ENCODE data around the gene PICALM. TPM values are rescaled to one million over a fixed set of nuclear protein-coding genes. Genes with fewer than 3 reads are reported as not detected.

PICALM gene
- total and polyA plus RNA-seq, 2 donors (not counting 1 experiment from before 2014, with no cell fraction given), result 48.4 to 165 TPM

DNA sequence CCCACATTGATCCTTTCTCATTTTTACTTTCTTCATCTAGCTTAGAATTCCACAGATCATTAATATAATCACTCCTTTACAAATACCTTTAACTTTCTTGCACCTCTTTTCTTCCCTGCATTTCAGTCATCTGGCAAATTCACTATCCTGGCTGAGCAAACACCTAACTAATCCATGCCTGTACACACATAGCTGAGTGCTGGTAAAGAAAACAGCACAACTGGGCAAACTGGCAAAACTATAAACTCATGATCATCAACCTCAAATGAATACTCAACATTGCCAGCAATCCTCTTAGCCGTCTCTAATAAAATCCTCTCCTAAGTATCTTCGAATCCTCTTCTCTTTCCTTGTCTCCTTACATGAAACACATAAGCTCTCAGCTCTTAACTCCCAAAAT is 52.4 kb downstream of the PICALM start:
- H3K9me3 Mint-ChIP-seq (ENCODE audit: insufficient read depth), result no peaks in the 10 kb centered on the region

DNA sequence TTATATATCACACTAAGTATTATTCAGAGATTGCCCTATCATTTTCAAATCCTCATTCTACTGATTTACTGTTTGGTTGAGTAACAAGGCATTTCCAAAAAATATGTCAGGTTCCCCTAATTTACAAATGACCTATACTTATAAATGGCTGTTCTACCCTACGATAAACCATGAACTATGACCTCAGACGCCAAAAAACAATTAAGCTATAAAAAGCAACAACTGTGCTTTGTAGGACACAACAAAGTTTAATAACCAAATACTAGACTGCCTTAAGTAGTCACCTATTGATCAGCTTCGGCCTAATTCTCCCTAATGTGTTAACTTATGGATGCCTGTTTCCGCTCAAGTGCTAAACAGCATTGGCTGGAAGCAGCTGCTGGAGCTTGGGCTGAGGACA is 53.2 kb downstream of the PICALM start:
- TF ChIP-seq EZH2 (IDR thresholded peaks at IDR 0.05; ENCODE audit: borderline replicate concordance, insufficient read depth, low read depth, low read length, poor library complexity, severe bottlenecking), result no peak
- TF ChIP-seq, protein P1, sequence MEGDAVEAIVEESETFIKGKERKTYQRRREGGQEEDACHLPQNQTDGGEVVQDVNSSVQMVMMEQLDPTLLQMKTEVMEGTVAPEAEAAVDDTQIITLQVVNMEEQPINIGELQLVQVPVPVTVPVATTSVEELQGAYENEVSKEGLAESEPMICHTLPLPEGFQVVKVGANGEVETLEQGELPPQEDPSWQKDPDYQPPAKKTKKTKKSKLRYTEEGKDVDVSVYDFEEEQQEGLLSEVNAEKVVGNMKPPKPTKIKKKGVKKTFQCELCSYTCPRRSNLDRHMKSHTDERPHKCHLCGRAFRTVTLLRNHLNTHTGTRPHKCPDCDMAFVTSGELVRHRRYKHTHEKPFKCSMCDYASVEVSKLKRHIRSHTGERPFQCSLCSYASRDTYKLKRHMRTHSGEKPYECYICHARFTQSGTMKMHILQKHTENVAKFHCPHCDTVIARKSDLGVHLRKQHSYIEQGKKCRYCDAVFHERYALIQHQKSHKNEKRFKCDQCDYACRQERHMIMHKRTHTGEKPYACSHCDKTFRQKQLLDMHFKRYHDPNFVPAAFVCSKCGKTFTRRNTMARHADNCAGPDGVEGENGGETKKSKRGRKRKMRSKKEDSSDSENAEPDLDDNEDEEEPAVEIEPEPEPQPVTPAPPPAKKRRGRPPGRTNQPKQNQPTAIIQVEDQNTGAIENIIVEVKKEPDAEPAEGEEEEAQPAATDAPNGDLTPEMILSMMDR (IDR thresholded peaks at IDR 0.05), result no peak
- peaks cover 8% of the 10 kb centered on the region for H3K4me1 Mint-ChIP-seq
- Histone ChIP-seq H3K4me2 (replicated peaks; ENCODE audit: low read depth, low read length, poor library complexity, severe bottlenecking) (no peak overlapping the region), H3K9me3 (ENCODE audit: control extremely low read depth in 1 of 3, control insufficient read depth in 2 of 3, insufficient read depth in 1 of 3, low read length in 2 of 3) (no peaks in the 10 kb centered on the region), H3K4me3 (ENCODE audit: control extremely low read depth in 1 of 5, extremely low read depth in 1 of 5, insufficient read depth in 1 of 5, low read depth in 2 of 5, low read length in 4 of 5) (no peak overlapping the region), H4K20me1 (ENCODE audit: control insufficient read depth, insufficient read depth, low read length, poor library complexity, severe bottlenecking) (peaks cover 16% of the 10 kb centered on the region), H3K36me3 (replicated peaks in 1 of 2; ENCODE audit: control extremely low read depth in 1 of 2, control insufficient read depth in 1 of 2, extremely low read depth in 1 of 2, insufficient read depth in 2 of 2, low read length in 1 of 2) (peaks cover 4 to 36% of the 10 kb centered on the region in 2 experiments), H3K79me2 (ENCODE audit: control insufficient read depth, insufficient read depth, low read length) (peaks cover 31% of the 10 kb centered on the region), H3K27me3 (replicated peaks in 1 of 4; ENCODE audit: control extremely low read depth in 1 of 4, control insufficient read depth in 3 of 4, insufficient read depth in 4 of 4, low read length in 3 of 4) (no peaks in the 10 kb centered on the region), H3K27ac (ENCODE audit: low read length in 2 of 2) (no peak overlapping the region), H3K9ac (ENCODE audit: low read length) (no peak overlapping the region), H2AFZ (ENCODE audit: insufficient read depth, low read depth, low read length, poor library complexity, severe bottlenecking) (no peak overlapping the region), H3K4me1 (ENCODE audit: control insufficient read depth in 2 of 2, insufficient read depth in 2 of 2, low read length in 2 of 2) (no peaks in the 10 kb centered on the region)
- 95% methylated on average over 4 of the region's 4 CpGs for WGBS (ENCODE audit: insufficient coverage)
- H3K9me3 Mint-ChIP-seq (ENCODE audit: insufficient read depth), result no peaks in the 10 kb centered on the region
- no peak overlapping the region for H3K4me3 Mint-ChIP-seq
- H3K27me3 Mint-ChIP-seq, result no peaks in the 10 kb centered on the region
- CTCF ChIA-PET, result interaction anchor here (1.2 to 2.2 kb wide), 5 partner anchors 14 to 203 kb away, joined by 3 to 9 read pairs (median 4); no protein-coding TSS in a partner anchor
- peak overlapping the region; percentile 39 for H3K27ac Mint-ChIP-seq
- ATAC-seq (ENCODE audit: low read depth), result no peak
- no peak for DNase-seq
- intact Hi-C loops (cut with micrococcal nuclease), result loop anchor here (5.0 kb wide), 1 partner anchor 33 kb away; no protein-coding TSS in a partner anchor
- POLR2A ChIA-PET, result no interaction called here

More for the DNA sequence above, 52.4 kb downstream of the PICALM start:
- H3K4me2 ChIP-seq (replicated peaks; ENCODE audit: low read depth, low read length, poor library complexity, severe bottlenecking), result no peak overlapping the region
- CTCF ChIA-PET, result interaction anchor here (1.2 to 2.2 kb wide), 5 partner anchors 13 to 202 kb away, joined by 3 to 9 read pairs (median 4); partner anchors contain the start of gene CCDC83
- H3K27me3 ChIP-seq (replicated peaks in 1 of 4; ENCODE audit: control extremely low read depth in 1 of 4, control insufficient read depth in 3 of 4, insufficient read depth in 4 of 4, low read length in 3 of 4), result no peaks in the 10 kb centered on the region
- TF ChIP-seq EZH2 (IDR thresholded peaks at IDR 0.05; ENCODE audit: borderline replicate concordance, insufficient read depth, low read depth, low read length, poor library complexity, severe bottlenecking), result no peak
- TF ChIP-seq, protein P1 (IDR thresholded peaks at IDR 0.05), result no peak
- H3K4me1 ChIP-seq (ENCODE audit: control insufficient read depth in 2 of 2, insufficient read depth in 2 of 2, low read length in 2 of 2), result no peaks in the 10 kb centered on the region
- H4K20me1 ChIP-seq (ENCODE audit: control insufficient read depth, insufficient read depth, low read length, poor library complexity, severe bottlenecking), result peaks cover 16% of the 10 kb centered on the region
- H3K4me3 ChIP-seq (ENCODE audit: control extremely low read depth in 1 of 5, extremely low read depth in 1 of 5, insufficient read depth in 1 of 5, low read depth in 2 of 5, low read length in 4 of 5), result no peak overlapping the region
- POLR2A ChIA-PET, result no interaction called here
- H3K36me3 ChIP-seq (replicated peaks in 1 of 2; ENCODE audit: control extremely low read depth in 1 of 2, control insufficient read depth in 1 of 2, extremely low read depth in 1 of 2, insufficient read depth in 2 of 2, low read length in 1 of 2), result peaks cover 4 to 29% of the 10 kb centered on the region in 2 experiments
- H3K4me1 Mint-ChIP-seq, result peaks cover 13% of the 10 kb centered on the region
- H3K9ac ChIP-seq (ENCODE audit: low read length), result no peak overlapping the region
- peak overlapping the region; percentile 39 for H3K27ac Mint-ChIP-seq
- peaks cover 36% of the 10 kb centered on the region for H3K79me2 ChIP-seq (ENCODE audit: control insufficient read depth, insufficient read depth, low read length)
- H3K9me3 ChIP-seq (ENCODE audit: control extremely low read depth in 1 of 3, control insufficient read depth in 2 of 3, insufficient read depth in 1 of 3, low read length in 2 of 3), result no peaks in the 10 kb centered on the region
- WGBS (ENCODE audit: insufficient coverage), result 93% methylated on average over 2 of the region's 2 CpGs
- H3K27me3 Mint-ChIP-seq, result no peaks in the 10 kb centered on the region
- intact Hi-C loops (cut with micrococcal nuclease), result loop anchor here (5.0 kb wide), 1 partner anchor 34 kb away; no protein-coding TSS in a partner anchor
- no peak overlapping the region for H2AFZ ChIP-seq (ENCODE audit: insufficient read depth, low read depth, low read length, poor library complexity, severe bottlenecking)
- ATAC-seq (ENCODE audit: low read depth) (no peak), DNase-seq (no peak)
- H3K4me3 Mint-ChIP-seq, result no peak overlapping the region
- H3K27ac ChIP-seq (ENCODE audit: low read length in 2 of 2), result no peak overlapping the region

All from B cell (primary cell).